ENCODE data around the gene IQCN.

The IQCN gene

DNA sequence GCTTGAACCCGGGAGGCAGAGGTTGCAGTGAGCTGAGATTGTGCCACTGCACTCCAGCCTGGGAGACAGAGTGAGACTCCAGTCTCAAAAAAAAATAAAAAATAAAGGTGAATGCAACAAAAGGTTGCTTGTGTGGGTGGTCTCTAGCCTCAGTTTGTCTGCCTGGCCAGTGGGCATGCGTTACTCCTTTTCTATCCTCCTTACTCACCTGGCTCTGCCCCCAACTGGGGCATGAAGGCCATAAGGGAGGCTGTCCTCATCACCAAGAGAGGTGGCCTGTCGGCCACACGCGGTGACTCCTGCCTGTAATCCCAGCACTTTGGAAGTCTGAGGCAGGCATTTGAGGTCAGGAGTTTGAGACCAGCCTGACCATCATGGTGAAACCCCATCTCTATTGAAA, 9.1 kb upstream of the IQCN start:
- H3K27me3 ChIP-seq (ENCODE audit: insufficient read depth, insufficient read length) = no peaks in the 10 kb centered on the region
- H3K4me1 ChIP-seq (ENCODE audit: insufficient read depth, insufficient read length) = peaks cover 25% of the 10 kb centered on the region
- H3K36me3 ChIP-seq (ENCODE audit: insufficient read depth, insufficient read length, low read length) = peaks cover 17% of the 10 kb centered on the region
- no peaks in the 10 kb centered on the region for H3K9me3 ChIP-seq (ENCODE audit: insufficient read depth, low read length)
- H3K9ac ChIP-seq (ENCODE audit: insufficient read length, low read depth) = no peak overlapping the region
- TF ChIP-seq YY1 (IDR thresholded peaks at IDR 0.05; ENCODE audit: insufficient read depth, insufficient read length) (no peak), SUZ12 (IDR thresholded peaks at IDR 0.05; ENCODE audit: extremely low read depth, insufficient read depth, insufficient read length) (no peak), ZNF274 (IDR thresholded peaks at IDR 0.05; ENCODE audit: low read depth, low read length) (no peak)
- H3K4me3 ChIP-seq (ENCODE audit: insufficient read length, low read depth) = no peak overlapping the region
- DNase-seq (ENCODE audit: low read depth, low spot score) = no peak

DNA sequence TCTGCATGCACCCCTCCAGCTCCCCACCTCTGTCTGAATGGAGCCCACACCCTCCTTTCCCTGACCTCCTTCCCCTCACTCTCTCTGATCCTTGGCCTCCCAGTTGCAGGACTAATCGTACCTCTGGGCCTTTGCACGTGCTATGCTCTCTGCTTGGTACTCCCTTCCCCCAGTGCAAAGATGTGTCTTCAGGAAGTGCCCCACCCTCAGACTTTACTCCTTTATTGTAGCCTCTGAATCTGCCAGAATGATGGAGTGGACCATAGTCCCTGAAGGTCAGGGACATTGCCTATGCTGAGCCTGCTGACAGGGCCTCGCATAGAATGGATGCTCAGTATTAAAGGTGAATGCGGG, 8.5 kb upstream of the IQCN start:
- H3K4me3 ChIP-seq (ENCODE audit: insufficient read length, low read depth) = peak overlapping the region; percentile 56
- no peaks in the 10 kb centered on the region for H3K9me3 ChIP-seq (ENCODE audit: insufficient read depth, low read length)
- TF ChIP-seq SUZ12 (IDR thresholded peaks at IDR 0.05; ENCODE audit: extremely low read depth, insufficient read depth, insufficient read length) (no peak), ZNF274 (IDR thresholded peaks at IDR 0.05; ENCODE audit: low read depth, low read length) (no peak), YY1 (IDR thresholded peaks at IDR 0.05; ENCODE audit: insufficient read depth, insufficient read length) (no peak)
- no peaks in the 10 kb centered on the region for H3K27me3 ChIP-seq (ENCODE audit: insufficient read depth, insufficient read length)
- H3K36me3 ChIP-seq (ENCODE audit: insufficient read depth, insufficient read length, low read length) = peaks cover 23% of the 10 kb centered on the region
- H3K4me1 ChIP-seq (ENCODE audit: insufficient read depth, insufficient read length) = peaks cover 28% of the 10 kb centered on the region
- DNase-seq (ENCODE audit: low read depth, low spot score) = no peak
- H3K9ac ChIP-seq (ENCODE audit: insufficient read length, low read depth) = peak overlapping the region; percentile 96

DNA sequence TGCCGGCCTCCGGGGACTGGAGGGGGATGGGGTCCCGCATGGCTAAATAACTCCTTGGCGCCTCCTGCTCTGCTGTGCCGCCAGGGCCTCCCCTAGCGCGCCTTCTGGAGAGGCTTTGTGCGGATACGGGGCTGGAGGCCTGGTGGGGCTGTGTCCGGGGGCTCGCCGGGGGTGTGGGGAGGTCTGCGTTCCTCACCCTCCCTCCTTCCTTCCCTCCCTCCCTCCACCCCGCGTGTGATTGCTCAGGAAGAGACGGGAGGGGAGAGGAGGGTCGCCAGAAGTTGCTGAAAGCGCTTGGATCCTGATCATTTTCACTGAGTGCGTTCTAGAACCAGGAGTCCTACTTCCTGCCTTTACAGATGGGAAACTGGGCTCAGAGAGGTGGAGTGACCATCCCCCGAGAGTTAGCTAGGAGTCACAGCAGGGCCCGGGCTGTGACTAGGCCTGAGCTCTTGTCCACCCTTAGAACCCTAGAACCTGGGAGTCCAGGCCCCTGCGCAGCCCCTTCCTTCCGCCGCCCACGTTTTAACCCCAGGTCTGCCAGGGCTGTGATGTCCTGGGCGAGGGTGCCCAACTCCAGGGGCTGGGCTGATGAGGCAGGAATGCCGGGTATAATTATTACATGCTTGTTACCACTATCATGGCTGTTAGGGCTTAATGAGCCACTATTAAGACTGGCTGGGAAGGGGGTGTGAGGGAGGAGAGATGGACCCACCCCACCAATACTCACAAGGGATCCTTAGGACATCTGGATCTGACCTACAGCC, 8.0 kb upstream of the IQCN start:
- peak overlapping the region; percentile 96 for H3K9ac ChIP-seq (ENCODE audit: insufficient read length, low read depth)
- H3K4me1 ChIP-seq (ENCODE audit: insufficient read depth, insufficient read length) = peaks cover 28% of the 10 kb centered on the region
- no peak for DNase-seq (ENCODE audit: low read depth, low spot score)
- no peak for TF ChIP-seq YY1 (IDR thresholded peaks at IDR 0.05; ENCODE audit: insufficient read depth, insufficient read length)
- TF ChIP-seq ZNF274 (IDR thresholded peaks at IDR 0.05; ENCODE audit: low read depth, low read length) = no peak
- no peak for TF ChIP-seq SUZ12 (IDR thresholded peaks at IDR 0.05; ENCODE audit: extremely low read depth, insufficient read depth, insufficient read length)
- peaks cover 23% of the 10 kb centered on the region for H3K36me3 ChIP-seq (ENCODE audit: insufficient read depth, insufficient read length, low read length)
- no peaks in the 10 kb centered on the region for H3K27me3 ChIP-seq (ENCODE audit: insufficient read depth, insufficient read length)
- no peaks in the 10 kb centered on the region for H3K9me3 ChIP-seq (ENCODE audit: insufficient read depth, low read length)
- peak overlapping the region; percentile 56 for H3K4me3 ChIP-seq (ENCODE audit: insufficient read length, low read depth)

DNA sequence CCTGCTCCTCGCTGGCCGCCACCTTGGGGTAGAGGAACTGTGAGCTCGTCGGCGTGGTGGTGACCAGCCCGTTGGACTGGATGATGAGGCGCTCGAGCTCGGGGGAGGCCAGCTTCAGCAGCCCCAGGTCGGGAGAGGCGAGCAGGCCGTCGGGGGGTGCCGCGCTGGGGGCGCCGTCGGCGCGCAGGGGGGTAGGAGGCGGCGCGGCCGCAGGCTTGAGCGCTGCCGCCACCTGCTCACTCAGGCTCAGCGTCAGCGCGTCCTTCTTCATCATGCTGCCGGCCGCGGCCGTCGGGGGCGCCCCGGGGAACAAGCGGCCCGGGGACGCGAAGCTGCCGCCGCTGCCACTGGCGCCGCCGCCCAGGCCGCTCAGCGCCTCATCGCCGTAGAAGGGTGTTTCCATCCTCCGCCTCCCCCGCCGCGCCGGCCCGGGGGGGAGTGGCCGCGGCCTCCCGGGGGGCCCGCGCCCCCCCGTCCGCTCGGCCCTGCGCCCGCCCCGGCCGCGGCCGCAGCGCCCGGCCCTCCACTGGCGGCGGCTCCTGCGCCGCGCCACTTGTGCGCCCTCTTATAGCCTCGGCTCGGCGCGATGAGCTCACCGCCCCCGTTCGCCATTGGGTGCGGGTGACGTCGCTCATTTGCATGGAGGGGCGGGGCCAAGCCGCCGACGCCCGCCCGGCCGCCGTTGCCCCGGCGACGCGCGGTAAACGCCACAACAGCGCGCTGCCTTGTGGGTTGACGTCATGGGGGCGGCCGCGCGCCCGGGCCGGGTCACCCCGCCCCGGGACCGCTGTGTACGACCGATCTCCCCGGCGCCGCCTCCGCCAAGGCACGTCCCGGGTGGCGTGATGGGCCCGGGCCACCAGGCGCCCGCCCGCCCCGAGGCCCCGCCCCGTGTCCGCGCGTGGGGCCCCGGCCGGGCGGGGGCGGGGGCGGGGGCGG, 7.1 kb upstream of the IQCN start, which contains the start of gene JUND:
TSS of gene JUND (minus strand) at position 541 of the 939 bp plus-strand sequence. CDS start at position 403, 138 bp downstream.
- peak within 1 kb of the TSS; percentile 100 for H3K4me3 ChIP-seq (ENCODE audit: insufficient read length, low read depth)
- H3K4me1 ChIP-seq (ENCODE audit: insufficient read depth, insufficient read length) = peaks cover 23% of the 10 kb centered on the region
- H3K27me3 ChIP-seq (ENCODE audit: insufficient read depth, insufficient read length) = no peaks in the 10 kb centered on the region
- no peaks in the 10 kb centered on the region for H3K9me3 ChIP-seq (ENCODE audit: insufficient read depth, low read length)
- DNase-seq (ENCODE audit: low read depth, low spot score) = peak; percentile 96
- peaks cover 23% of the 10 kb centered on the region for H3K36me3 ChIP-seq (ENCODE audit: insufficient read depth, insufficient read length, low read length)
- peak within 1 kb of the TSS; percentile 99 for H3K9ac ChIP-seq (ENCODE audit: insufficient read length, low read depth)
- TF ChIP-seq ZNF274 (IDR thresholded peaks at IDR 0.05; ENCODE audit: low read depth, low read length) (no peak), YY1 (IDR thresholded peaks at IDR 0.05; ENCODE audit: insufficient read depth, insufficient read length) (no peak), SUZ12 (IDR thresholded peaks at IDR 0.05; ENCODE audit: extremely low read depth, insufficient read depth, insufficient read length) (no peak)

DNA sequence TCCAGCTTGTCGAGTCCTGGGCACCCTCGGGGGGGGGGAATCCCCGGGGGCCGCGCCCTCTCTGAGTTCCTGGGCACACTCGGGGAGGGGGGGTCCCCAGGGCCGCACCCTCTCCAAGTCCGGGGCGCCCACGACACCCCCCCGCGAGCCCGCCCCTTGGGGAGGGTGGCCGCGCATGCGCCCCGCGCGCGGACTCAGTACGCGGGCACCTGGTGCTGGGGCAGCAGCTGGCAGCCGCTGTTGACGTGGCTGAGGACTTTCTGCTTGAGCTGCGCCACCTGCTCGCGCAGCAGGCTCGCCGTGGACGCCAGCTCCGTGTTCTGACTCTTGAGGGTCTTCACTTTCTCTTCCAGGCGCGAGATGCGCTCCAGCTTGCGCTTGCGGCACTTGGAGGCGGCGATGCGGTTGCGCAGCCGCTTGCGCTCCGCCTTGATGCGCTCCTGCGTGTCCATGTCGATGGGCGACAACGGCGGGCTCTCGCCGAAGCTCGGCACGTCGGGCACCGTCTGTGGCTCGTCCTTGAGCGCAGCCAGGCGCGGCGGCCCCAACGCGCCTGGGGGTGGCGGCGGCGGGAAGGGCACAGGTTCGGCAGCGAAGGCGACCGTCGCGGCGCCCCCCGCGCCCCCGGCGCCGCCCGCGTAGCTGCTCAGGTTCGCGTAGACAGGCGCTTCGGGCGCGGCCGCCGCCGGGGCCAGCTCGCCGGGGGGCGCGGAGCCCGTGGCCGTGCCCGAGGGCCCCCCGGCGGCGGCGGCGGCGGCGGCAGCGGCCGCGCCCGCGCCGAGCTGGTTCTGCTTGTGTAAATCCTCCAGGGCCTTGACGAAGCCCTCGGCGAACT, 6.2 kb upstream of the IQCN start:
- Histone ChIP-seq H3K4me1 (ENCODE audit: insufficient read depth, insufficient read length) (peaks cover 23% of the 10 kb centered on the region), H3K4me3 (ENCODE audit: insufficient read length, low read depth) (peak overlapping the region; percentile 100), H3K9me3 (ENCODE audit: insufficient read depth, low read length) (no peaks in the 10 kb centered on the region), H3K36me3 (ENCODE audit: insufficient read depth, insufficient read length, low read length) (peaks cover 28% of the 10 kb centered on the region), H3K27me3 (ENCODE audit: insufficient read depth, insufficient read length) (no peaks in the 10 kb centered on the region), H3K9ac (ENCODE audit: insufficient read length, low read depth) (peak overlapping the region; percentile 99)
- no peak for DNase-seq (ENCODE audit: low read depth, low spot score)
- TF ChIP-seq ZNF274 (IDR thresholded peaks at IDR 0.05; ENCODE audit: low read depth, low read length) (no peak), YY1 (IDR thresholded peaks at IDR 0.05; ENCODE audit: insufficient read depth, insufficient read length) (no peak), SUZ12 (IDR thresholded peaks at IDR 0.05; ENCODE audit: extremely low read depth, insufficient read depth, insufficient read length) (no peak)

DNA sequence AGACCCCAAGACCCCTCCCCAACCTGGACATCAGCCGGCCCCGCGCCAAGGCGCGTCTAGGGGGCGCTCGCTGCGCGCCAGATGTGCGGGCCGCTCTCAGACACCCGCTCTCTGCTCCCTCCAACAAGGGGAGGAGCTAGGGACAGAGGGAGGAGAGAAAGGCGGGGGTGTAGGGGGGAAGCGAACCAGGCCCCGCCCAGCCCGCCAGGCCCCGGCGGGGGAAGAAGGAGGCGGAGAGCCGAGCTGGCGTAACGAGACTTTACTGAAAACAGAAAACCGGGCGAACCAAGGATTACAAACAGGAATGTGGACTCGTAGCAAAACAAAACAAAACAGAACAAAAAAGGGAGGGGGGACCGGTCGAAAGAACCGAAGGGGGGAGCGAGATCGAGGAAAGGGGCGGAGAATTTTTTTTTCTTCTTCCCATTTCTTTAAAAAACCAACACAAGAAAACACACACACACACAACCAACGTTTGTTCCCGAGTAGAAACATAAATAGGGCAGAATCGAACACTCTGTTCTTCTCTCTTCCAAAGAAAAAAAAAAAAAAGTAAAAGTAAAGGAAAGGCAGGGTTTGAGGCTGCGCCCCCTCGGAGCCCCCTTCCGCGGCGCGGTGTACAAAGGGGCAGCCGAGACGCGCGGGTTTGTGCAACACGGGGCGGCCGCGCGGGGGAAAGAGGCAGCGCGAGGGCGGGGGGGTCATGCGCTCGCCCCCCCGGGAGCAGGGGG, 5.4 kb upstream of the IQCN start:
- Histone ChIP-seq H3K4me1 (ENCODE audit: insufficient read depth, insufficient read length) (peaks cover 23% of the 10 kb centered on the region), H3K9me3 (ENCODE audit: insufficient read depth, low read length) (no peaks in the 10 kb centered on the region), H3K4me3 (ENCODE audit: insufficient read length, low read depth) (peak overlapping the region; percentile 100), H3K27me3 (ENCODE audit: insufficient read depth, insufficient read length) (no peaks in the 10 kb centered on the region), H3K36me3 (ENCODE audit: insufficient read depth, insufficient read length, low read length) (peaks cover 34% of the 10 kb centered on the region), H3K9ac (ENCODE audit: insufficient read length, low read depth) (peak overlapping the region; percentile 99)
- peak; percentile 95 for DNase-seq (ENCODE audit: low read depth, low spot score)
- no peak for TF ChIP-seq SUZ12 (IDR thresholded peaks at IDR 0.05; ENCODE audit: extremely low read depth, insufficient read depth, insufficient read length)
- TF ChIP-seq YY1 (IDR thresholded peaks at IDR 0.05; ENCODE audit: insufficient read depth, insufficient read length) = no peak
- TF ChIP-seq ZNF274 (IDR thresholded peaks at IDR 0.05; ENCODE audit: low read depth, low read length) = no peak

All from NT2/D1 (cell line).